GM23338 (cell line): ENCODE results near the gene WIPF3.

ENCODE experiments used
- CREB1 ChIP-seq: fragments of 250-450 bp; sonication (Bioruptor Pico); IDR thresholded peaks from 2 replicates; pipeline ENCODE4 v1.5.0; 2020; ENCODE audit warnings: low read depth, mild to moderate bottlenecking, moderate library complexity
- EZH2 ChIP-seq: fragments of 200-600 bp; sonication (generic); IDR thresholded peaks from one replicate; pipeline ENCODE4 v1.8.0; 2017; ENCODE audit warnings: antibody characterized with exemption, mild to moderate bottlenecking, low read depth; ENCODE audit not compliant: unreplicated experiment
- EZH2phosphoT487 ChIP-seq: fragments of 200-600 bp; sonication (generic); IDR thresholded peaks from one replicate; pipeline ENCODE4 v1.8.1; 2018; ENCODE audit warnings: antibody characterized with exemption; ENCODE audit not compliant: unreplicated experiment
- POLR2AphosphoS5 ChIP-seq: IDR thresholded peaks from 2 replicates; pipeline ENCODE4 v1.6.1; 2016; ENCODE audit warnings: antibody characterized with exemption, low read depth
- ZNF331 ChIP-seq: fragments of 250-450 bp; sonication (Bioruptor Pico); IDR thresholded peaks from 2 replicates; pipeline ENCODE4 v1.5.0; 2020; ENCODE audit warnings: low read depth, mild to moderate bottlenecking, moderate library complexity
- TF ChIP-seq, protein P1 (sequence below): IDR thresholded peaks from one replicate; pipeline ENCODE4 v1.6.1; 2018; ENCODE audit warnings: antibody characterized with exemption; ENCODE audit not compliant: unreplicated experiment
- TF ChIP-seq, protein P2 (sequence below), 2 experiments: fragments of 200-600 bp in 1 of 2; sonication (generic) in 1 of 2; conservative IDR thresholded peaks; 2 replicates each; pipeline versions ENCODE4 v1.5.1 to v1.6.1; 2016 to 2017; ENCODE audit warnings: antibody characterized with exemption in 2 of 2, low read depth in 2 of 2, mild to moderate bottlenecking in 2 of 2, moderate library complexity in 1 of 2
- TF ChIP-seq, protein P3 (sequence below): IDR thresholded peaks from 2 replicates; pipeline ENCODE4 v1.6.1; 2016; ENCODE audit warnings: antibody characterized with exemption

DNA sequence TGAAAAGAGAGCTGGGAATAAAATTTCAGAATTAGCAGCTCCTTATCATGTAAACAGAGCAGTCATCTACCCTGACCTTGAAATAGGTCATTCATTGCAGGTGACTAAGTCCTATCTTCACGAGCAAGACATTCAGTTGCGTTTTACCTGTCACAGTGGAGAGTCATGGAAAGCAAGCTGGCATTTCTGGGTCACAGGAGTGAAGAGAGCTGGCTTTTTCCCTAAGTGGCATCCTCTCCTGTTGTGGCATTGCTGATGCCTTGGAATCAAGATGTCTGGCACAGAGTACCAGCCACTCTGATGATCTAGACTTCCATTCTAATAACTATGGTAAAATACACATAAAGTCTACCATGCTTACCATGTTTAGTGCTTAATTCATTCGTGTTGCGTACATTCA, 112.5 kb downstream of the WIPF3 start:
- no peak for TF ChIP-seq EZH2
- TF ChIP-seq, protein P1, sequence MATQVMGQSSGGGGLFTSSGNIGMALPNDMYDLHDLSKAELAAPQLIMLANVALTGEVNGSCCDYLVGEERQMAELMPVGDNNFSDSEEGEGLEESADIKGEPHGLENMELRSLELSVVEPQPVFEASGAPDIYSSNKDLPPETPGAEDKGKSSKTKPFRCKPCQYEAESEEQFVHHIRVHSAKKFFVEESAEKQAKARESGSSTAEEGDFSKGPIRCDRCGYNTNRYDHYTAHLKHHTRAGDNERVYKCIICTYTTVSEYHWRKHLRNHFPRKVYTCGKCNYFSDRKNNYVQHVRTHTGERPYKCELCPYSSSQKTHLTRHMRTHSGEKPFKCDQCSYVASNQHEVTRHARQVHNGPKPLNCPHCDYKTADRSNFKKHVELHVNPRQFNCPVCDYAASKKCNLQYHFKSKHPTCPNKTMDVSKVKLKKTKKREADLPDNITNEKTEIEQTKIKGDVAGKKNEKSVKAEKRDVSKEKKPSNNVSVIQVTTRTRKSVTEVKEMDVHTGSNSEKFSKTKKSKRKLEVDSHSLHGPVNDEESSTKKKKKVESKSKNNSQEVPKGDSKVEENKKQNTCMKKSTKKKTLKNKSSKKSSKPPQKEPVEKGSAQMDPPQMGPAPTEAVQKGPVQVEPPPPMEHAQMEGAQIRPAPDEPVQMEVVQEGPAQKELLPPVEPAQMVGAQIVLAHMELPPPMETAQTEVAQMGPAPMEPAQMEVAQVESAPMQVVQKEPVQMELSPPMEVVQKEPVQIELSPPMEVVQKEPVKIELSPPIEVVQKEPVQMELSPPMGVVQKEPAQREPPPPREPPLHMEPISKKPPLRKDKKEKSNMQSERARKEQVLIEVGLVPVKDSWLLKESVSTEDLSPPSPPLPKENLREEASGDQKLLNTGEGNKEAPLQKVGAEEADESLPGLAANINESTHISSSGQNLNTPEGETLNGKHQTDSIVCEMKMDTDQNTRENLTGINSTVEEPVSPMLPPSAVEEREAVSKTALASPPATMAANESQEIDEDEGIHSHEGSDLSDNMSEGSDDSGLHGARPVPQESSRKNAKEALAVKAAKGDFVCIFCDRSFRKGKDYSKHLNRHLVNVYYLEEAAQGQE: no peak
- TF ChIP-seq, protein P2, sequence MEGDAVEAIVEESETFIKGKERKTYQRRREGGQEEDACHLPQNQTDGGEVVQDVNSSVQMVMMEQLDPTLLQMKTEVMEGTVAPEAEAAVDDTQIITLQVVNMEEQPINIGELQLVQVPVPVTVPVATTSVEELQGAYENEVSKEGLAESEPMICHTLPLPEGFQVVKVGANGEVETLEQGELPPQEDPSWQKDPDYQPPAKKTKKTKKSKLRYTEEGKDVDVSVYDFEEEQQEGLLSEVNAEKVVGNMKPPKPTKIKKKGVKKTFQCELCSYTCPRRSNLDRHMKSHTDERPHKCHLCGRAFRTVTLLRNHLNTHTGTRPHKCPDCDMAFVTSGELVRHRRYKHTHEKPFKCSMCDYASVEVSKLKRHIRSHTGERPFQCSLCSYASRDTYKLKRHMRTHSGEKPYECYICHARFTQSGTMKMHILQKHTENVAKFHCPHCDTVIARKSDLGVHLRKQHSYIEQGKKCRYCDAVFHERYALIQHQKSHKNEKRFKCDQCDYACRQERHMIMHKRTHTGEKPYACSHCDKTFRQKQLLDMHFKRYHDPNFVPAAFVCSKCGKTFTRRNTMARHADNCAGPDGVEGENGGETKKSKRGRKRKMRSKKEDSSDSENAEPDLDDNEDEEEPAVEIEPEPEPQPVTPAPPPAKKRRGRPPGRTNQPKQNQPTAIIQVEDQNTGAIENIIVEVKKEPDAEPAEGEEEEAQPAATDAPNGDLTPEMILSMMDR (conservative IDR thresholded peaks at IDR 0.05; ENCODE audit: low read depth in 2 of 2): no peak
- TF ChIP-seq POLR2AphosphoS5: no peak
- no peak for TF ChIP-seq EZH2phosphoT487
- no peak for TF ChIP-seq CREB1
- no peak for TF ChIP-seq ZNF331 (CRISPR knock-in tag)
- TF ChIP-seq, protein P3, sequence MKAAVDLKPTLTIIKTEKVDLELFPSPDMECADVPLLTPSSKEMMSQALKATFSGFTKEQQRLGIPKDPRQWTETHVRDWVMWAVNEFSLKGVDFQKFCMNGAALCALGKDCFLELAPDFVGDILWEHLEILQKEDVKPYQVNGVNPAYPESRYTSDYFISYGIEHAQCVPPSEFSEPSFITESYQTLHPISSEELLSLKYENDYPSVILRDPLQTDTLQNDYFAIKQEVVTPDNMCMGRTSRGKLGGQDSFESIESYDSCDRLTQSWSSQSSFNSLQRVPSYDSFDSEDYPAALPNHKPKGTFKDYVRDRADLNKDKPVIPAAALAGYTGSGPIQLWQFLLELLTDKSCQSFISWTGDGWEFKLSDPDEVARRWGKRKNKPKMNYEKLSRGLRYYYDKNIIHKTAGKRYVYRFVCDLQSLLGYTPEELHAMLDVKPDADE: no peak
